Measurements from ENCODE around the gene AMN.
"Not testable (repeated sequence)": the region's sequence is repeated elsewhere in the genome, so short reads cannot be mapped to it uniquely, and the experiment has no call there.

AMN gene

GRCh38 chr14:102926104-102926503 lies 3.6 kb downstream of the AMN start:
- TF ChIP-seq ZFX (IDR thresholded peaks at IDR 0.05) (no peak), CTCF (conservative IDR thresholded peaks at IDR 0.05) (no peak)
- no peak overlapping the region for H3K27ac ChIP-seq

- H3K27ac ChIP-seq = not testable (repeated sequence)
Measured at GRCh38 chr14:102926840-102927239, 4.4 kb downstream of the AMN start.

GRCh38 chr14:102927346-102927877 lies 4.9 kb downstream of the AMN start:
- TF ChIP-seq ZFX (IDR thresholded peaks at IDR 0.05) = no peak
- no peak for TF ChIP-seq CTCF (conservative IDR thresholded peaks at IDR 0.05)
- no peak overlapping the region for H3K27ac ChIP-seq

- no peak for TF ChIP-seq ZFX (IDR thresholded peaks at IDR 0.05)
- TF ChIP-seq CTCF (conservative IDR thresholded peaks at IDR 0.05) = no peak
- no peak overlapping the region for H3K27ac ChIP-seq
Measured at GRCh38 chr14:102927878-102928411, 5.5 kb downstream of the AMN start.

- no peak overlapping the region for H3K27ac ChIP-seq
- no peak for TF ChIP-seq ZFX (IDR thresholded peaks at IDR 0.05)
- TF ChIP-seq CTCF (conservative IDR thresholded peaks at IDR 0.05) = no peak
Measured at GRCh38 chr14:102928412-102929240, 6.2 kb downstream of the AMN start.

GRCh38 chr14:102929241-102930137 lies 7.0 kb downstream of the AMN start:
- no peak overlapping the region for H3K27ac ChIP-seq
- TF ChIP-seq ZFX (IDR thresholded peaks at IDR 0.05) (no peak), CTCF (conservative IDR thresholded peaks at IDR 0.05) (no peak)

GRCh38 chr14:102930138-102930752 lies 7.8 kb downstream of the AMN start:
- no peak overlapping the region for H3K27ac ChIP-seq
- TF ChIP-seq ZFX (IDR thresholded peaks at IDR 0.05) (no peak), CTCF (conservative IDR thresholded peaks at IDR 0.05) (no peak; the same call in 1 of the 2 replicates)

All from C4-2B (cell line).